Activated CD4-positive, alpha-beta memory T cell treated with anti-CD3 and anti-CD28 coated beads, Interleukin-2, amount 10 ng/mL, durations not matched to agents 7 days and 5 days (primary cell): ENCODE measurements around the gene CHEK2. TPM values are rescaled to one million over a fixed set of nuclear protein-coding genes. Genes with fewer than 3 reads are reported as not detected.
"Not testable (repeated sequence)": the region's sequence is repeated elsewhere in the genome, so short reads cannot be mapped to it uniquely, and the experiment has no call there.

Source experiments
- CTCF ChIA-PET: fragments of 350-600 bp; sonication (Branson Sonifier 250); formaldehyde crosslinking; loops from one replicate; lab custom pipeline; 2021; ENCODE audit warnings: antibody characterized with exemption, inconsistent platforms; lab: Charles Lee
- POLR2A ChIA-PET: fragments of 350-600 bp; sonication (Branson Sonifier 250); formaldehyde crosslinking; loops from one replicate; lab custom pipeline; 2021; ENCODE audit warnings: antibody characterized with exemption; lab: Charles Lee
- DNase-seq: peaks from one replicate; pipeline ENCODE4 v3.0.0-alpha.2; 2020
- H3K27ac Mint-ChIP-seq: one replicate; pipeline ENCODE4 v1.8.0; 2021; ENCODE audit warnings: mild to moderate bottlenecking, mixed read lengths
- H3K27me3 Mint-ChIP-seq: one replicate; pipeline ENCODE4 v1.8.0; 2021; ENCODE audit warnings: mixed read lengths
- H3K36me3 Mint-ChIP-seq: one replicate; pipeline ENCODE4 v1.8.0; 2021; ENCODE audit warnings: low read depth, mixed read lengths
- H3K4me1 Mint-ChIP-seq: one replicate; pipeline ENCODE4 v1.8.0; 2021; ENCODE audit warnings: mixed read lengths
- H3K4me3 Mint-ChIP-seq: one replicate; pipeline ENCODE4 v1.8.0; 2021; ENCODE audit warnings: mild to moderate bottlenecking, mixed read lengths
- H3K9me3 Mint-ChIP-seq: one replicate; pipeline ENCODE4 v1.8.0; 2021; ENCODE audit warnings: mixed read lengths
- total RNA-seq, 2 experiments: library from RNA; stranded (reverse); gene quantifications; one replicate each; pipeline ENCODE4 v1.2.3, GENCODE V29; 2021

The CHEK2 gene
- total RNA-seq, 2 experiments from 2014 or later = 38.7 to 39.8 TPM

DNA sequence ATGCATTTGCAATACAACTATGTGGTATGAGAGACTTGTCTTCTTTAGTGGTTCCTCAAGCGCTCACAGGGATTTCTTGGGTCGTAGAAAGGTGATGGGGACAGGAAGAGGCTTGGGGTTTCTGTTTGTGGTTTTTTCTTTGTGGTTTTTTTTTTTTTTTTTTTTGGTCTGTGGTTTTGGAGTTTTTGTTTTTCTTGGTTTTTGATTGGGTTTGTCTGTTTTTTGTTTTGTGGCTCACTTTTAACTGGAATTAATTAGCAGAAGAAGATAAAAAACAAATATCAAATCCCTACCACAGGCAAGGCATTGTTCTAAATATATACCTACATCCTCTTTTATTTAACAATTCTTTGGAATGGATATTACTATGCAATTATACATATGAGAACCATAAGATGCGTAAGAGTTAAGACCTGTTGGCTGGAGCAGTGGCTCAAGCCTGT is 67.5 kb downstream of the CHEK2 start:
- peaks cover 10% of the 10 kb centered on the region for H3K36me3 Mint-ChIP-seq
- ChIA-PET POLR2A (no interaction called here), CTCF (no interaction called here)
- peak overlapping the region; percentile 77 for H3K4me3 Mint-ChIP-seq
- H3K4me1 Mint-ChIP-seq = peaks cover 32% of the 10 kb centered on the region
- peak overlapping the region; percentile 94 for H3K27ac Mint-ChIP-seq
- H3K9me3 Mint-ChIP-seq = peaks cover 8% of the 10 kb centered on the region
- peaks cover 69% of the 10 kb centered on the region for H3K27me3 Mint-ChIP-seq
- peak; percentile 45 for DNase-seq

DNA sequence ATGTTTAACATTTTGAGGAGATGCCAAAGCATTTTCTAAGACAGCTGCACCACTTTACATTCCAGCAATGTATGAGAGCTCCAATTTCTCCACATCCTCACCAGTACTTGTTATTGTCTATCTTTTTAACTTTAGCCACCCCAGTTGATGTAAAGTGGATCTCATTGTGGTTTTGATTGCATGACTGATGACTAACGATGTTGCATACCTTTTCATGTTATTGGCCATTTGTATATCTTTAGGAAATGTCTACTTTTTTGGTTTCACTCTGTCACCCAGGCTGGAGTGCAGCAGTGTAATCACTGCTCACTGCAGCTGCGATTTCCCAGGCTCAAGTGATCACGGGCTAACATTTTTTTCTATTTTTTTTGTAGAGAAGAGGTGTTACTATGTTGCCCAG is 70.9 kb downstream of the CHEK2 start:
- Mint-ChIP-seq H3K36me3 (peaks cover 10% of the 10 kb centered on the region), H3K4me1 (peaks cover 27% of the 10 kb centered on the region), H3K4me3 (no peak overlapping the region), H3K27me3 (peaks cover 44% of the 10 kb centered on the region), H3K27ac (no peak overlapping the region), H3K9me3 (peaks cover 8% of the 10 kb centered on the region)
- CTCF ChIA-PET = no interaction called here
- POLR2A ChIA-PET = interaction anchor here (0.7 kb wide), 1 partner anchor 11 kb away, joined by 3 read pairs; no protein-coding TSS in a partner anchor
- DNase-seq = no peak

DNA sequence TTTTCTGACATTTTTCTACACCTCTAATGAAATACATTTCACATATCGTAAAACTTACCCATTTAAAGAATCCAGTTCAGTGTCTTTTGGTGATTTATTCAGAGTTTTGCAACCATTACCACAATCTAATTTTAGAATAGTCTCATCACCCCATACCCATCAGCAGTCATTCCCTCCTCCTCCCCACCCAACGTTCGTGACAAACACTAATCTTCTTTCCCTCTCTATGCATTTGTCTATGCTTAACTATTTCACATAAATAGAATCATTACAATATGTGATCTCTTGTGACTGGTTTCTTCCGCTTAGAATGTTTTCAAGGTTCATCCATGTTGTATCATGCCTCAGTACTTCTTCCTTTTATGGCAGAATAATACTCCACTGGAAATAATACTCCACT is 71.5 kb downstream of the CHEK2 start:
- ChIA-PET POLR2A (no interaction called here), CTCF (no interaction called here)
- DNase-seq = no peak
- Mint-ChIP-seq H3K4me1 (peaks cover 26% of the 10 kb centered on the region), H3K4me3 (no peak overlapping the region), H3K36me3 (peaks cover 10% of the 10 kb centered on the region), H3K27ac (no peak overlapping the region), H3K27me3 (peaks cover 38% of the 10 kb centered on the region), H3K9me3 (peaks cover 8% of the 10 kb centered on the region)

DNA sequence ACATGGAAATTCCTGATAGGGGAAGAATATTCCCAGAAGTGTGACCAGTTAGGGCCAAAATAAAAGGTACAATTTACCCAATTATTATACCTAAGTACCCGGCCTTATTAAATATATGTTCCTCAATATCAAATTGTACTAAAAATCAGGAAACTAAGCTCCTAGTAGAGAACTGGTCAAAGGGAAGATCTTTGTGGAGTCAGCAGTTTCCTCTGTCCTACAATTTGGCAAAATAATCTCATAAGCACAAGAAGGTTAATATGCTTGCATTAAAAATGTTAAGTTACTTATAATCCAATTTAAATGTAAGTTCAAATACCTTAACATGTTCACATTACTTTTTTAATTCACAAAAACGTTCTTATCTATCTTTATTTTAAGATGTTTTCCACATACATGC is 72.2 kb downstream of the CHEK2 start:
- CTCF ChIA-PET = no interaction called here
- Mint-ChIP-seq H3K9me3 (peaks cover 8% of the 10 kb centered on the region), H3K27me3 (peaks cover 32% of the 10 kb centered on the region)

GRCh38 chr22:28663569-28663942 is 78.1 kb downstream of the CHEK2 start:
- H3K4me1 Mint-ChIP-seq, H3K27ac Mint-ChIP-seq, H3K36me3 Mint-ChIP-seq, CTCF ChIA-PET, H3K4me3 Mint-ChIP-seq, H3K9me3 Mint-ChIP-seq, POLR2A ChIA-PET, DNase-seq: not testable (repeated sequence)
- peaks cover 16% of the 10 kb centered on the region for H3K27me3 Mint-ChIP-seq

More for the DNA sequence above, 72.2 kb downstream of the CHEK2 start:
- POLR2A ChIA-PET = no interaction called here
- Mint-ChIP-seq H3K36me3 (peaks cover 10% of the 10 kb centered on the region), H3K27ac (no peak overlapping the region), H3K4me1 (peaks cover 19% of the 10 kb centered on the region), H3K4me3 (no peak overlapping the region)
- no peak for DNase-seq

DNA sequence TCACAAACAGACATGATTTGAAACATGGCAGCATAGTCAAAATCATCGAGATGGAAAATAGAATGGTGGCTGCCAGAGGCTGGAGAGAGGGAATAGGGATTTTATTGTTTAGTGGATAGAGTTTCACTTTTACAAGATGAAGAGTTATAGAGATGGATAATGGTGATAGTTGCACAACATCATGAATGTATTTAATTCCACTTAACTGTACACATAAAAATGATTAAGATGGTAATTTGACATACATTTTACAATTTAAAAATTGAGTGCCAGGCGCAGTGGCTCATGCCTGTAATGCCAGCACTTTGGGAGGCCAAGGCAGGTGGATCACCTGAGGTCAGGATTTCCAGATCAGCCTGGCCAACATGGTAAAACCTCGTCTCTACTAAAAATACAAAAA is 83.2 kb downstream of the CHEK2 start:
- DNase-seq = no peak
- CTCF ChIA-PET = no interaction called here
- no peaks in the 10 kb centered on the region for H3K9me3 Mint-ChIP-seq
- POLR2A ChIA-PET = no interaction called here
- no peaks in the 10 kb centered on the region for H3K4me1 Mint-ChIP-seq
- H3K36me3 Mint-ChIP-seq = no peaks in the 10 kb centered on the region
- no peak overlapping the region for H3K4me3 Mint-ChIP-seq
- H3K27me3 Mint-ChIP-seq = peaks cover 47% of the 10 kb centered on the region
- H3K27ac Mint-ChIP-seq = no peak overlapping the region

- Mint-ChIP-seq H3K27me3 (peaks cover 52% of the 10 kb centered on the region), H3K9me3 (no peaks in the 10 kb centered on the region), H3K4me3 (no peak overlapping the region), H3K36me3 (no peaks in the 10 kb centered on the region), H3K27ac (no peak overlapping the region), H3K4me1 (no peaks in the 10 kb centered on the region)
- CTCF ChIA-PET = no interaction called here
- POLR2A ChIA-PET = no interaction called here
- DNase-seq = no peak
These were observed 85.4 kb downstream of the CHEK2 start for GRCh38 chr22:28656181-28656580.

GRCh38 chr22:28650463-28650862 is 91.2 kb downstream of the CHEK2 start:
- Mint-ChIP-seq H3K9me3 (no peaks in the 10 kb centered on the region), H3K27ac (no peak overlapping the region), H3K36me3 (no peaks in the 10 kb centered on the region), H3K27me3 (peaks cover 60% of the 10 kb centered on the region), H3K4me1 (no peaks in the 10 kb centered on the region), H3K4me3 (no peak overlapping the region)
- no peak for DNase-seq
- ChIA-PET CTCF (no interaction called here), POLR2A (interaction anchor here (0.6 kb wide), 1 partner anchor 467 kb away, joined by 3 read pairs; no protein-coding TSS in a partner anchor)

GRCh38 chr22:28648792-28649191 is 92.8 kb downstream of the CHEK2 start:
- Mint-ChIP-seq H3K4me3 (no peak overlapping the region), H3K36me3 (no peaks in the 10 kb centered on the region), H3K27me3 (peaks cover 54% of the 10 kb centered on the region)

DNA sequence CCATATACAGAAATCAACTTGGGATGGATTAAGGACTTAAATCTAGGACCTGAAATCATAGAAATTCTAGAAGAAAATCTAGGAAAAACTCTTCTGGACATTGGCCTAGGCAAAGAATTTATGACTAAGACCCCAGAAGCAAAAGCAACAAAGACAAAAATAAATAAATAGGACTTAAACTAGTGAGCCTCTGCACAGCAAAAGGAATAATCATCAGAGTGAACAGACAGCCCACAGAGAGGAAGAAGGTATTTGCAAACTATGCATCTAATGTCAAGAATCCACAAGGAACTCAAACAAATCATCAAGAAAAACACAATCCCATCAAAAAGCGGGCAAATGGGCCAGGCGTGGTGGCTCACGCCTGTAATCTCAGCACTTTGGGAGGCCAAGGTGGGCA is 94.4 kb downstream of the CHEK2 start:
- Mint-ChIP-seq H3K4me3 (no peak overlapping the region), H3K27ac (no peak overlapping the region), H3K4me1 (no peaks in the 10 kb centered on the region), H3K36me3 (no peaks in the 10 kb centered on the region), H3K27me3 (peaks cover 52% of the 10 kb centered on the region), H3K9me3 (no peaks in the 10 kb centered on the region)
- POLR2A ChIA-PET = no interaction called here
- DNase-seq = no peak
- CTCF ChIA-PET = no interaction called here

More at GRCh38 chr22:28648792-28649191, 92.8 kb downstream of the CHEK2 start:
- Mint-ChIP-seq H3K9me3 (no peaks in the 10 kb centered on the region), H3K4me1 (no peaks in the 10 kb centered on the region), H3K27ac (no peak overlapping the region)
- POLR2A ChIA-PET = no interaction called here
- CTCF ChIA-PET = no interaction called here
- no peak for DNase-seq

- no peaks in the 10 kb centered on the region for H3K36me3 Mint-ChIP-seq
- ChIA-PET POLR2A (no interaction called here), CTCF (no interaction called here)
- H3K4me1 Mint-ChIP-seq = no peaks in the 10 kb centered on the region
- peaks cover 40% of the 10 kb centered on the region for H3K27me3 Mint-ChIP-seq
- no peak overlapping the region for H3K4me3 Mint-ChIP-seq
- no peaks in the 10 kb centered on the region for H3K9me3 Mint-ChIP-seq
- DNase-seq = no peak
- no peak overlapping the region for H3K27ac Mint-ChIP-seq
These were observed 102.3 kb downstream of the CHEK2 start for GRCh38 chr22:28639321-28639720.

Other genes starting within 250 kb of the CHEK2 start
- 1 to 10 TPM in 1 of 2 experiments, under 1 TPM in 1; 0.93 to 1.4 TPM for gene TTC28, start 62.0 kb downstream of the CHEK2 start, total RNA-seq
- 10 to 100 TPM; 14.4 to 16.1 TPM for gene HSCB, start 219 bp upstream of the CHEK2 start, total RNA-seq
- 10 to 100 TPM; 33.6 to 35.2 TPM for gene CCDC117, start 30.9 kb upstream of the CHEK2 start, total RNA-seq
- 100 to 1,000 TPM; 263 to 266 TPM for gene XBP1, start 58.7 kb upstream of the CHEK2 start, total RNA-seq
- gene ZNRF3, start 141.8 kb upstream of the CHEK2 start, total RNA-seq = under 1 TPM; 0.40 to 0.58 TPM